ENCODE measurements around the gene LCN2. TPM values are rescaled to one million over a fixed set of nuclear protein-coding genes. Genes with fewer than 3 reads are reported as not detected.
A peak's percentile ranks its signal among the peaks of the same experiment; 100 is the strongest.
"Not testable (repeated sequence)": the region's sequence is repeated elsewhere in the genome, so short reads cannot be mapped to it uniquely, and the experiment has no call there.

Gene LCN2
- polyA plus RNA-seq, 6 donors from 2014 or later, result 0.44 to 1.2 (median 1.2) TPM; not detected in 3

DNA sequence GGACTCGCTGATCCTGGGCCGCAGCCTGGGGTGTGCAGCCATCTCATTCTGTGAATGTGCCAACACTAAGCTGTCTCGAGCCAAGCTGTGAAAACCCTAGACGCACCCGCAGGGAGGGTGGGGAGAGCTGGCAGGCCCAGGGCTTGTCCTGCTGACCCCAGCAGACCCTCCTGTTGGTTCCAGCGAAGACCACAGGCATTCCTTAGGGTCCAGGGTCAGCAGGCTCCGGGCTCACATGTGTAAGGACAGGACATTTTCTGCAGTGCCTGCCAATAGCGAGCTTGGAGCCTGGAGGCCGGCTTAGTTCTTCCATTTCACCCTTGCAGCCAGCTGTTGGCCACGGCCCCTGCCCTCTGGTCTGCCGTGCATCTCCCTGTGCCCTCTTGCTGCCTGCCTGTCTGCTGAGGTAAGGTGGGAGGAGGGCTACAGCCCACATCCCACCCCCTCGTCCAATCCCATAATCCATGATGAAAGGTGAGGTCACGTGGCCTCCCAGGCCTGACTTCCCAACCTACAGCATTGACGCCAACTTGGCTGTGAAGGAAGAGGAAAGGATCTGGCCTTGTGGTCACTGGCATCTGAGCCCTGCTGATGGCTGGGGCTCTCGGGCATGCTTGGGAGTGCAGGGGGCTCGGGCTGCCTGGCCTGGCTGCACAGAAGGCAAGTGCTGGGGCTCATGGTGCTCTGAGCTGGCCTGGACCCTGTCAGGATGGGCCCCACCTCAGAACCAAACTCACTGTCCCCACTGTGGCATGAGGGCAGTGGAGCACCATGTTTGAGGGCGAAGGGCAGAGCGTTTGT is 41.6 kb upstream of the LCN2 start:
- Mint-ChIP-seq H3K4me1 (peaks cover 4 to 18% (median 9%) of the 10 kb centered on the region in 3 donors), H3K36me3 (peaks cover 0 to 27% of the 10 kb centered on the region in 2 donors), H3K9me3 (no peaks in the 10 kb centered on the region), H3K27me3 (no peaks in the 10 kb centered on the region), H3K27ac (peak overlapping the region in 2 of 6 donors; percentile 26 to 73), H3K4me3 (no peak overlapping the region)
- ATAC-seq (ENCODE audit: low read depth in 2 of 2), result no peak
- DNase-seq, result no peak

GRCh38 chr9:128108269-128109049 is 40.8 kb upstream of the LCN2 start:
- H3K4me3 Mint-ChIP-seq, result no peak overlapping the region
- H3K36me3 Mint-ChIP-seq, result peaks cover 3 to 21% of the 10 kb centered on the region in 2 donors
- DNase-seq (no peak), ATAC-seq (ENCODE audit: low read depth in 2 of 2) (no peak)
- H3K27me3 Mint-ChIP-seq, result no peaks in the 10 kb centered on the region
- no peaks in the 10 kb centered on the region for H3K9me3 Mint-ChIP-seq
- H3K4me1 Mint-ChIP-seq, result peaks cover 2 to 11% (median 10%) of the 10 kb centered on the region in 3 donors
- peak overlapping the region in 1 of 6 donors; percentile 73 for H3K27ac Mint-ChIP-seq

DNA sequence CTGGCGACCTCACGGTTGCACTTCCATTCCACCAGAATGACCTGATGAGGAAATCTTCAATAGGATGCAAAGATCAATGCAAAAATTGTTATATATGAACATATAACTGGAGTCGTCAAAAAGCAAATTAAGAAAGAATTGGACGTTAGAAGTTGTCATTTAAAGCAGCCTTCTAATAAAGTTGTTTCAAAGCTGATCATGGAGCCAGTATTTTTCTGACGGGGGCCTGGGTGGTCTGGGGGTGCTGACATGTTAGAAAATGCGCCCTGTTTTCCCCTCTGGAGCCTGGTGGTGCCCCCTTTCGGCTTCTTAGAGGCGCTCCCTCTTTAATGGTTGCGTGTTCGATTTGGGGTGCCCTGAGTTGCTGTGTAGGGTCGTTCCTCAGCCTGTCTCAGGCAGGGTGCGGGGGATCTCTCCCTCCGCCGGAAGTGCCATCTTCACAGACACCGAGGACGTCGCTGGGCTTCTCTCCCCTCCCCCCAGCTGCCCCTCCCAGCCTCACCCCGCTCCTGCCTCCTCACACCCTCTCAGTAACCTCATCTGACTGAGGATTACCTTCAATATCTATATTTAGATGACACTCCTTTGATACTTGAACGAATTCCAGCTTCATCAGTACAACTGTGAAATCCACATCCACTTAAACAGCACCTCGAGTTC is 40.1 kb upstream of the LCN2 start:
- Mint-ChIP-seq H3K27me3 (no peaks in the 10 kb centered on the region), H3K27ac (no peak overlapping the region), H3K36me3 (peaks cover 6 to 21% of the 10 kb centered on the region in 2 donors), H3K4me1 (peaks cover 0 to 14% (median 6%) of the 10 kb centered on the region in 3 donors), H3K9me3 (no peaks in the 10 kb centered on the region), H3K4me3 (no peak overlapping the region)
- DNase-seq (no peak), ATAC-seq (ENCODE audit: low read depth in 2 of 2) (no peak)

GRCh38 chr9:128111726-128112125 is 37.5 kb upstream of the LCN2 start:
- not testable (repeated sequence) for ATAC-seq (ENCODE audit: low read depth in 2 of 2); H3K4me3 Mint-ChIP-seq; H3K9me3 Mint-ChIP-seq; H3K27me3 Mint-ChIP-seq; DNase-seq
- Mint-ChIP-seq H3K4me1 (peaks cover 5 to 39% (median 30%) of the 10 kb centered on the region in 3 donors), H3K36me3 (peaks cover 6 to 16% of the 10 kb centered on the region in 2 donors), H3K27ac (peak overlapping the region in 4 of 6 donors; percentile 32 to 91 (median 54))

GRCh38 chr9:128113526-128114325 is 35.5 kb upstream of the LCN2 start:
- Mint-ChIP-seq H3K9me3 (no peaks in the 10 kb centered on the region), H3K27ac (peak overlapping the region; percentile 64 to 95 (median 86)), H3K4me1 (peaks cover 16 to 57% (median 43%) of the 10 kb centered on the region in 3 donors), H3K36me3 (peaks cover 6 to 7% of the 10 kb centered on the region in 2 donors), H3K27me3 (no peaks in the 10 kb centered on the region), H3K4me3 (peak overlapping the region in 3 of 8 donors; percentile 47 to 69 (median 65))
- ATAC-seq (ENCODE audit: low read depth in 2 of 2), result no peak
- DNase-seq, result no peak

DNA sequence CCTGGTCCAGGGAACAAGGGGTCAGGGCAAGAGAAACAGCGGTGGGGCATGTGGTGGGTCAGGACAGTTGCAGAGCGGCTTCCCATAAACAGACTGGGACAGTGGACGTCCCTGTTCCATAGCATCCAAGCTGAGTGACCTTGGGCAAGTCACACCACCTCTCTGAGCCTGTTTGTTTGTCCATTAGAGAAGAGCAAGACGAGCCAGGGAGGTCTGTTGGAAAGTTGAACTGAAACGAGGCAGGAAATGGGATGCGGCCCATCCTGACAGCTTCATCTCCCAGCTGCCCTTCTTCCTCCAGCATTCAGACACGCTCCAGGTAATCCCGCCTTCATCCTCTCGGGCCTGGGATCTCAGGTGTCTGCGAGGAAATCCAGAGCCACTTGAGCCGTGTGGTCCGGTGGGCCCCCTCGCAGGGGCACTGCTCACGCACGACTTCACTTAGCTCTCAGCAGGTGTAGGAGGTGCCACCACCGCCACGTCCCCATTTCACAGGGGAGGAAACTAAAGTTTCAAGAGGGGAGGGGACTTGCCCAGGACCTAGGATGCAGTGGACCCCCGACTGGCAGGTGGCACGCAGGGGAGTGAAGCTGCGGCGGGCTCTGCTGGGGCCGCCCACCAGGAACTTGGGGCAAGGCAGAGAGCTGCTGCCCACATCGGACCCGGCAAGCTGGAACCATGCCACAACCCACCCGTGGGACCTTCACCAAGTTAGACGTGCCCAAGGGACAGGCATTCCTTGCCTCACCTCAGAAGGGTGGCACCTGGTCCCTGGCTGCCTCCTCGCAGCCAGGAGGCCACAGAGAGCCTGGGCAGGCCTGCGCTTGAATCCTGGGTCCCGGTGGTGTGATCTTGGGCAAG is 34.7 kb upstream of the LCN2 start:
- peak overlapping the region in 3 of 8 donors; percentile 6 to 69 (median 47) for H3K4me3 Mint-ChIP-seq
- no peaks in the 10 kb centered on the region for H3K9me3 Mint-ChIP-seq
- ATAC-seq (ENCODE audit: low read depth in 2 of 2) (no peak), DNase-seq (no peak)
- H3K27me3 Mint-ChIP-seq, result no peaks in the 10 kb centered on the region
- H3K36me3 Mint-ChIP-seq, result peaks cover 4 to 6% of the 10 kb centered on the region in 2 donors
- H3K27ac Mint-ChIP-seq, result peak overlapping the region in 4 of 6 donors; percentile 77 to 96 (median 90)
- peaks cover 16 to 56% (median 41%) of the 10 kb centered on the region in 3 donors for H3K4me1 Mint-ChIP-seq

GRCh38 chr9:128115187-128116103 is 33.8 kb upstream of the LCN2 start:
- peak overlapping the region; percentile 90 to 100 (median 95) for H3K27ac Mint-ChIP-seq

GRCh38 chr9:128116104-128117083 is 32.9 kb upstream of the LCN2 start:
- no peaks in the 10 kb centered on the region for H3K9me3 Mint-ChIP-seq
- peaks cover 16 to 48% (median 37%) of the 10 kb centered on the region in 3 donors for H3K4me1 Mint-ChIP-seq
- no peak for ATAC-seq (ENCODE audit: low read depth in 2 of 2)
- peak overlapping the region; percentile 30 to 85 (median 78) for H3K4me3 Mint-ChIP-seq
- peaks cover 0 to 6% of the 10 kb centered on the region in 2 donors for H3K36me3 Mint-ChIP-seq
- H3K27me3 Mint-ChIP-seq, result no peaks in the 10 kb centered on the region
- H3K27ac Mint-ChIP-seq, result peak overlapping the region; percentile 90 to 100 (median 95)
- DNase-seq, result no peak

More at GRCh38 chr9:128115187-128116103, 33.8 kb upstream of the LCN2 start:
- Mint-ChIP-seq H3K4me3 (peak overlapping the region; percentile 30 to 85 (median 78)), H3K9me3 (no peaks in the 10 kb centered on the region), H3K4me1 (peaks cover 16 to 51% (median 37%) of the 10 kb centered on the region in 3 donors), H3K27me3 (no peaks in the 10 kb centered on the region), H3K36me3 (peaks cover 0 to 6% of the 10 kb centered on the region in 2 donors)
- peak; percentile 83 for DNase-seq
- peak; percentile 96 to 98 for ATAC-seq (ENCODE audit: low read depth in 2 of 2)

GRCh38 chr9:128117613-128118471 is 31.4 kb upstream of the LCN2 start:
- H3K9me3 Mint-ChIP-seq, result no peaks in the 10 kb centered on the region
- no peaks in the 10 kb centered on the region for H3K27me3 Mint-ChIP-seq
- H3K27ac Mint-ChIP-seq, result peak overlapping the region; percentile 38 to 95 (median 74)
- peak; percentile 91 for DNase-seq
- ATAC-seq (ENCODE audit: low read depth in 2 of 2), result peak; percentile 29 to 54
- peaks cover 16 to 48% (median 37%) of the 10 kb centered on the region in 3 donors for H3K4me1 Mint-ChIP-seq
- H3K4me3 Mint-ChIP-seq, result peak overlapping the region in 3 of 8 donors; percentile 50 to 60 (median 58)
- peaks cover 0 to 6% of the 10 kb centered on the region in 2 donors for H3K36me3 Mint-ChIP-seq

All from naive B cell (primary cell).